Prostate gland (tissue), 2 donors: ENCODE measurements around the gene ZNF414.

Source experiments
- CTCF ChIP-seq, 4 experiments: fragments of 200-600 bp in 2 of 4; fragments of 450-650 bp in 2 of 4; sonication (generic) in 2 of 4; IDR thresholded peaks; 1 replicate in 3 of 4; 2 replicates in 1 of 4; pipeline ENCODE4 v1.5.1; 2016 to 2019; ENCODE audit warnings: antibody characterized with exemption in 4 of 4, mild to moderate bottlenecking in 2 of 4, moderate library complexity in 2 of 4
- POLR2A ChIP-seq: fragments of 450-650 bp; IDR thresholded peaks from one replicate; pipeline ENCODE4 v1.6.1; 2016; ENCODE audit warnings: antibody characterized with exemption, mild to moderate bottlenecking

GRCh38 chr19:8530061-8530679, 16.2 kb upstream of the ZNF414 start:
- TF ChIP-seq CTCF (IDR thresholded peaks at IDR 0.05) (no peak), POLR2A (no peak)
